GM21390 (cell line): Measurements from ENCODE around the gene CRTC1.

Experiments used
- ATAC-seq: cut with Tn5 transposase; IDR thresholded peaks from one replicate; pipeline ENCODE4 v1.9.1; 2021; ENCODE audit not compliant: unreplicated experiment

CRTC1 gene

DNA sequence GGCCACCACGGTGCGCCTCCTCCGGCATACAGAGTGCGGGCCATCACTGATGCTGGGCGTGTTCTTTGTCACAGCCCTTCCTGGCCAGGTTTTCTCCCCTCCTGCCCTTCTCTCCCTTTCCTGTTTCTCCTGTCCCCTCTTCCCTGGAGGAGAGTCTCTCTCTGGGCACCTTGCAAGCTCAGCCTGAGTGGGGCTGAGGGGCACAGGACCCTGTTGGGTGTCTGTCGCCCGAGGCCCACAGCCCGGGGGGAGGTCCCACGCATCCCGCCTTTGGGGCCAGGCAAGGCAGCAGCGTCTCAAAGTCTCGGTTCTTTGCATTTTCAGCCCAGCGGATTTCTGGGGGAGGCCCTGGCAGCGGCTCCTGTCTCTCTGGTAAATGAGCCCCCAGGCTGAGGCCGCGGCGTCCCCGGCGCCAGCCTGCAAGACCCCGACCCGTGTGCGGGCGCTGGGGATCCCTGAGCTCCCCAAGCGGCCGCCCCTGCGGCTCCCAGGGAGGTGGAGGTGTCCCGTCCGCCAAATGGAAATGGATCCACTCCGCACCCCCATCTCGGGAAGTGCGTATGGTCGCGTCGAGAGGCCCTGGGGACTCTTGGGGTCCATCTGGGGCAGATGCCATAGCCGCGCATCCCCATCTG lies 60.4 kb downstream of the CRTC1 start:
- ATAC-seq: no peak

DNA sequence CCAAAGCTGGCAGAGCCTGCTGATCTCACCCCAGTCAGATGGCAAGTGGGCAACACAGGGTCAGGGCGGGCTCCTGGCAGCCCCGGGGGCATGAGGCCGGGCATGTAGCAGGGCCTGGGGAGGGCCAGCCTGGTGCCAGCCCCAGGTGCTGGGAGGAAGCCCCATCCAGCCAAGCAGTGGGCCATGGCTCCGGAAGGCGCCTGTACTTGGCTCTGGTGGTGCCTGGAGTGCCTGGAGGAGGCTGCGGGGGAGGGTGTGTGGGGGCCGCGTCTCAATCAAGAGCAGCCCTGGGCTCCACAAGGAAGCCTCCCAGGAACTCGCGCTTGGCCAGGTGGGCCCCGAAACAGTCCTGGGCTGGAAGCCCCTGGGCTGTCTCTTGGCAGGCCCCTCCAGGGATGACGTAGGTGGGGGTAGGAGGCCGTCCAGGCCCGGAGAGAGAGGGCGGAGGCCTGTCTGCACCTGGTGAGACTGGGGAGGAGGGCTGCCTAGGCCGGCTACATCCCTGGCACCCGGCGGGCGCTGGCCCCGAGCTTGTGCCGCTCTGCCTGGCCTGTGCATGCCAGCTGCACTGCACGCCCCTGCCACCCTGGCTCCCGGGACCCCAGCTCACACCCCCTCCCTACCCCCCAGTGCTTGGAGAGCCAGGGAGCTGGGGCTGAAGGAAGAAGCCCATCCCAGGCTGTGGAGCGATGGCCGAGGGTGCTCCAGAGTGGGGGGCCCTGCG lies 61.7 kb downstream of the CRTC1 start:
- ATAC-seq: no peak

DNA sequence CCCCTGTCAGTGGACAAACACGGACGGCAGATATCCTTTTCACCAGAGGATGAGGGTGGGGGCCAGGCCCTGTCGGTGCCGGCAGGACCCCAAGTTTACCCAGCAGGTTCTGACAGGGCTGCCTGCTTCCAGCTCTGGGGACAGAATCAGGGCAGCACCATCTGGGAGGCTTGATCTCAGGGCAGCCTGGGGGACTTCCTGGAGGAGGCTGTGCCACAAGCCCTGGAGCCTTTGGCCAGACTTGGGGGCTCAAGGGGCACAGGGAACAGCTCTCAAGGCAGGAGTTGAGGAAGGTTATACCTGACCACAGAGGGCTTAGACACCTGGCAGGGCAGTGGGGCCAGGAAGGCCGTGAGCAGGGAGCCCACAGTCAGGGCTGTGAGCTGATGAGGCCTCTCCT lies 62.5 kb downstream of the CRTC1 start:
- ATAC-seq: no peak

DNA sequence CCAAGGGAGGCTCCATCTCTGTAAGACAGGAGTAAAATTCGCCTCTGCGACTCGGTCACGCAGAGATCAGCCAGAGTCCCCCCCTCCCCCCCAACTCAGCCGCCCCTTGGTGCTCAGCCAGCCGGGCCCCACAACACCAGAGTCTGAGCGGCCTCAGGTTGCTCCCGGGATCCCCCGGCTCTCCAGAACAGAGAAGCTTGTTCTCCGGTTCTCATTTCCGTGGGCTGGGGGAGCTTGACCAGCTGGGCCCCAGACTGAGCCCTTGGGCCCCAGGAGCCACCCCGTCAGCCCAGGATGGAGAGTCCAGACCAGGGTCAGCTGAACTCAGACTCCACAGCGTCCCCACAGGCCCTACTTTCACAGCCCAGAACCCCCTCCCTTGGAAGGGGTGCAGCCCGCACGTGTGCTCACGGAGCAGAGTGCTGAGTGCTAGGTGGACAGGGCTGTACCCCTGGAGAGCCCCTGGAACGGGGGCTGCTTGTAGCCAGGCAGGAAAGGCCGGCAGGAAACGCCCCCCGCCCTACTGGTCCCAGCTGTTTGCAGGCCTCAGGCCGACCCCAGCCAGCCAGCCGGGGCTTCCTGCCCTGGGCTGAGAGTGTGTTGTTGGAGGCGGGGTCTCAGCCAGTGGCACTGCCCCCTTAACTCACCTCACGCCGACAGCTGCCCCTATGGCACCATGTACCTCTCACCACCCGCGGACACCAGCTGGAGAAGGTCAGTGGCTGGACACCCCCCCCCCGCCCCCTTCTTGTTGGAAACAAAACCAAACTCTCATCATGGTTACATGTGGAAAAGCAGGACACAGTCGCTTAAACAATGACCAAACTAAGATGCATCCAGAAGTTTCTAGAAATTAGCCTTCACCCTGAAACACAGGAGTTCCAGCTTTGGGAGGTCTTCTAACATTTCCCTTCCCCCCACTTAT lies 63.2 kb downstream of the CRTC1 start:
- ATAC-seq: no peak

DNA sequence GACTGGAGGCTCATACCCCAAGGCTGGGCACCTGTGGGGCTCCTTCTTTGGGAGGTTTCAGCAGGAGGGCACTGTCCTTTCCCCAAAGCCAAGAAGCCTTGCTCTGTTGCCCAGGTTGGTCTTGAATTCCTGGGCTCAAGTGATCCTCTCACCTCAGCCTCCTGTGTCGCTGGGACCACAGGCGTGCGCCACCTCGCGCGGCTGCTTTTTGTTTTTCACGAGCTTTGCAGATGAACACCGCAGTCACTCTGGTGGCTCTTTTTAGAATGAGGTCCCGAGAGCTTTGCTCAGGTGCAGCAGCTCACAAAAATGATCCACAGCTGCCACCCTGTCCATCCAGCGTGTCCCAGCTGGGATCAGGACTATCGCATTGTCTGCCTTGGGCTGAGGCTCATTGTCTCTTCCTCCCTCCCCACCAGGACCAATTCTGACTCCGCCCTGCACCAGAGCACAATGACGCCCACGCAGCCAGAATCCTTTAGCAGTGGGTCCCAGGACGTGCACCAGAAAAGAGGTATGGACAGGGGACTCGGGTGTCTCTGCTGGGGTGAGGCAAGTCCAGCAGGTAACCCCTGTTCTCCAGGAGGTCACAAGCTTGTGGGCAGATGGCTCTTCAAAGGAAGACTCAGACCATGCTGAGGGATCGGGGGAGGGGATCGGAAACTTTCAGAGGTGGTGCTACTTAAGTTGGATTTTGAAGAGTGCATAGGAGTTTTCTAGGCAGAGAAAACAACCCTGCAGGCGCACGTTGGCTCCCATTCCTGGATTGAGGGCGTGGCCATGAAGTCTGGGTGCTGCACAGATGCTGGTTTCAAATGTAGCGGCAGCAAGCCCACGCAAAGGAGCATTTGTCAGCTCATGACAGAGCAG lies 66.1 kb downstream of the CRTC1 start:
- ATAC-seq: no peak

DNA sequence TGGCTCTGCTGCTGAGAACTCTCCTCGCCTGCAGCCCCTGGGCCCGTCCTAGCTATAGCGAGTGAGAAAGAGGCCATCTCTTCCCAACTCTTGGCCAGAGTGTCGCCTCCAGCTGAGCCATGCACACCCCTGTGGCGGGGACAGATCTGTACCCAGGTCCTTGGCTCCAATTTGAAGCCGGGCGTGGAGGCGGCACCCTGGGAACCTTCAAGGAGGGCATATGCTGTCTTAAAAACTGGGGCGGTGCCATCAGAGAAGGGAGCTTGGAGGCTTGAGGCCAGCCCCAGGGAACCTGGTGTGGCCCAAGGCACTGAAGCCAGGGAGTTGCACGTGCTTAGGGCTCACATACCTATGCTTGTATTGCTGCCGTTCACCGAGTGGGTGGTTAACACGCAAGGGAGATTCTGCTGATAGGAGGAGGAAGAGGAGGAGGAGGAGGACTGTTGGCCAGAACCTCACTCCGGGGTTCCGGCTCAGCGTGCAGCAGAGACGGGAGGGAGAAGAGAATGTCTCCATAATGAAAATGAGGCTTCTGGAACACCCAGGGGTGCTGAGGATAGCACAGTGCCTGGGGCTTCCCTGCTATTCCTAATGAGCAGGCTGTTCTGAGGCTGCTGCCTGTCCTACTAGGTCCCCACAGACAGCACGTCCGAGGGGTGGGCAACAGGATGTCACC lies 67.0 kb downstream of the CRTC1 start:
- no peak for ATAC-seq

DNA sequence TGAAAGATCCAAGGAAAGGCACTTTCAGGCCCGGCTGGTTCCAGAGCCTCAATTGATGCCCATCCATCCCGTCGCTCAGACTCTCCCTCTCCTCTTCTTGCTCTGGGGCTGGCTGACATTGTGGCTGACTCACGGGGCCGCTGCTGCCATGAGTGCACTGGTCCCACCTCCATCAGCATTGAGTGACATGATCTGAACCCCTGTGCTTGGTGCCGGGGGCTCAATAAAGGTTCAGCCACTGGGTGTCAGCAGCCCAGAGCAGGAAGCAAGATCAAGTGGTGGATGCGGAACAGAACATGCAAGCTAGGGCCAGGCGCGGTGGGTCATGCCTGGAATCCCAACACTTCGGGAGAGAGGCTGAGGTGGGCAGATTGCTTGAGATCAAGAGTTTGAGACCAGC lies 68.1 kb downstream of the CRTC1 start:
- ATAC-seq: no peak

DNA sequence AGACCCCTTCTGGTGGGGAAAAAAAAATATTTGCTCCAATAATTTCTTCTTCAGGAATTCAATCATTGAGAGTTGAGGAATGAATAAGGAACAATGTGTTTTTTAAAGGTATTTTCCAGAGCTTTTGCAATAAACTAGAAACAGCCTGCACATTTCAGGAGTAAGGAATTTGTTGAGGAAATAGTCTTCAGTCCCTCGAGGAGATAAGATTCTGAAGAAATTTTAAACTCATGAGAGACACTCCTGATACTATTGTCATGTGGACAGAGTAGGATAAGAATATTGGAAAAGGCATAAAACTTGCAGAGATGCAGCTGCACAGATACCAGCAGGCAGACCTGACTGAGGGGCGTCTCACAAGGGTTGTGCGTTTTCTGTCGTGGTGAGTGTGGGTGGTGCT lies 71.0 kb downstream of the CRTC1 start:
- no peak for ATAC-seq

DNA sequence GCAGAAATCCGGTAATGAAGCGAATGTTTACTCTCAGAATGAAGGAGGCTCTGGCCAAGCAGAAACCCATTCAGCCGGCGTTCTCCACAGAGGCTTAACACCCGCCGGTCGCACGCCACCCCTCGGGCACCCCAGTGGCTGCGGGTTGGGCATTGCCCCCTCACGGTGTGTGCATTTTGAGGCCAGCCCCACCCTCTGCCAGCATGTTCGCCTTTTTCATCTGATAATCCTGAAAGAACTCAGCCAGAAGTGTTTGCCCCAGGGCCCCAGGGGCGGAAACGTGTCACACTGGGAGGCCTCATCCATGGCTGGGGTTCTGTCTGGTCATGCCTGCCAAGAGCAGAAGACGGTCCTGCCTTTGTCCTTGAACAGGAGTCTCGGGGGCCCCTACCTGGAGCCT lies 73.4 kb downstream of the CRTC1 start:
- no peak for ATAC-seq

DNA sequence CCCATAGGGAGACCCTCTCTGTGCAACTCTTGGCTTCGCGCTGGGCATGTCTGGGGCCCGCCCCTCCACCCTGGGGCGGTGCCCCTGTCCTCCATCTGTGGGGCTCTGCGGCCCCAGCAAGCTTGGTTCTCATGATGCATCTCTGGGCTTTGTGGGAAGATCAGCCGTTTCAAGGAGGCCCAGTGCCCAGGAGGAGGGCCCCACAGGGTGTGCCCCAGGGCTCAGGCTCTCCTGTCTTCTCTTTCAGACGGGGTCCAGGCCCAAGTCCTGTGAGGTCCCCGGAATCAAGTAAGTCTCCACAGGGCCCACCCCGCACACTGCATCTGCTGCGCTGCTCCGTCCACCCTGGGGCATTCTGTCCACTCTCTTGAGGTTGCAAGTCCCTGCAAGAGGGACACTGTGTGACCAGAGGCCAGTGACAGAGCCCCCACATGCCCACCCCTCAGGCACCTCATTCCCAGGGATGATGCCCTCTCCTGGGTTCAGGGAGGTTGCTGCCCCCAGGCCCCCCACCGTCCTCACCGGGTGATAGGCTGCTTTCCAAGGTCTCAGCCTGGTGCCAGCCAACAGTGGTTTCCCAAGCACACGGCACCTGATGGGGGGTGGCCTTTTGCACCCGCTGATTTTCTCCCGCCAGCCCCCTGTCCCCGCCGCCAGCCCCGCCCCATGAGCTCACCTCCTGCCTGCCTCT lies 76.0 kb downstream of the CRTC1 start:
- ATAC-seq: no peak

DNA sequence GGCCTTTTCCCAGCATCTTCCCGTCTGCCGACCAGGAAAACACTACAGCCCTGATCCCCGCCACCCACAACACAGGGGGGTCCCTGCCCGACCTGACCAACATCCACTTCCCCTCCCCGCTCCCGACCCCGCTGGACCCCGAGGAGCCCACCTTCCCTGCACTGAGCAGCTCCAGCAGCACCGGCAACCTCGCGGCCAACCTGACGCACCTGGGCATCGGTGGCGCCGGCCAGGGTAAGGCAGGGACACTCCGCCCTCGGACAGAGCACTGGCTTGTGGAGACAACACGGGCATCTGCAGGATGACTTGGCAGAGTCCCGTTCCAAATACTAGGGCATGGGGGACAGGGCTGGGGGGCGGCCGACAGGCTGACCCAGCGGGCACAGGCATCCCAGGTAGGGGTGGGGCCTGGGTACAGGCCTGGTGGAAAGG lies 76.5 kb downstream of the CRTC1 start:
- ATAC-seq: no peak

DNA sequence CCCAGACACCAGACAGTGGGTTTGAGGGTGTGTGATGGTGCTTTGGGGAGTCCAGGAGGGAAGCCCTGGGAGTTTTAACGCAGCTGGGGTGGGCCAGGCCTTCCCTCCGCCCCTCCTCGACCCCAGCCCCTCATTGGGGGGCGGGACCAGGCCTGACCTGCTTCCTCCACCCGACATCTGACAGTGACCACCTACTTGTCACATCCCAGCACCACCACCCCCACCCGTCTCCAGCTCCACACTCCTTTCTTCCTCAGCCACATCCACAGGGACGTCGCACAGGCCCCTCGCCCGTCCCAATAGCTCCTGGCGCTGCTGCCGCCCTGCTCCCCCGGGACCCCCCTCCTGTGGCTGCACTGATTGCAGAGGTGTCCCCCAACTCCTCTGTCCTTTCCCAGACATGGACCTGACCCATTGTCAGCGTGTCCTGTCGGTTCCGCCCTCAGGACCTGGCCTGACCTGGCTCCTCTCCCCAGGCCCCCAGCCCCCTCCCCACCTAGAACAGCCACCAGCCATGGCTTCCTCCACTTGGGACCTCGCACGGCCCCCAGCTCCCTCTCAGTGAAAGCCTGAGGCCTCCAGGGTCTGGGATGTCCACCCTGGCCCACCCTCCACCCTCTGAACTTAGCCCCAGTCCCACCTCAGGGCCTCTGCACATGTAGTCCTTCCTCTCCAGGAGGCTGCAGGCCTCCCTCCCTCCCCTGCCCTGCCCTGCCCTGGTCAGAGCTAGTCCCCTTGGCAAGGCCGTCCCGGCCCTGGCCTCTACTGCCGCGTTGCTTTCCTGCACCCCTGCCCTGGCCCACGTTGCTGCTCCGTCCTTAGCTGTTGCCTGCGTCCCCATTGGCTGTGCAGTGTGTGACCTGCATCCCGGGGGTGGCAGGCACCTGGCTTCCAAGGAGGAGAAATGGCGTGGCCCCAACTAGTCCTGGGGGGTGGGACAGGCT lies 77.2 kb downstream of the CRTC1 start:
- no peak for ATAC-seq

DNA sequence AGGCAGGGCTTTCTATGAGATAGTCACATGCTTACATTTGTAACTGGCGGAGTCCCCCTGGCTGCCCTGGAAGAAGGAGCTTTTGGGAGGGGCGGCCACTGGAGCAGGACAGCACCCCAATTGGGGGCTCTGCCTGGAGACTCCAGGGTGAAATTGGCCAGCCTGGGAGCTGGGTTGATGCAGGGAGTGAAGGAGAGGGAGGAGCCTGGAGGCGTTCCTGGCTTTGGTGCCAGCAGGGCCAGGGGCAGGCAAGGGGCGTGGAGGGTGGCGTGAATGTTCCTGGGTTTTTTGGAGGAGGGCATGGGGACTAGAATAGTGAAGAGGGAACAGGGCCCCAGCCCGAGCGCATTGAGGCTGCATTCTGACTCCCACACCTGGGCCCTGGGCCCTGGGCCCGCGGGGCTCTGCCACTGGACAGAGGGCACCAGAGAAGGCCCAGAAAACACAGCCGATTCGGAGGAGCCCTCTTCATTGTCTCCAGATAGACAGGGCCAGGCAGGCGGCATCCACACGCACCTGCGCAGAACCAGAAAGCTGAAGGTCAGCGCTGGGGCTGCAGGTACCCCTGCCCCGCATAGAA lies 78.1 kb downstream of the CRTC1 start:
- ATAC-seq: no peak

DNA sequence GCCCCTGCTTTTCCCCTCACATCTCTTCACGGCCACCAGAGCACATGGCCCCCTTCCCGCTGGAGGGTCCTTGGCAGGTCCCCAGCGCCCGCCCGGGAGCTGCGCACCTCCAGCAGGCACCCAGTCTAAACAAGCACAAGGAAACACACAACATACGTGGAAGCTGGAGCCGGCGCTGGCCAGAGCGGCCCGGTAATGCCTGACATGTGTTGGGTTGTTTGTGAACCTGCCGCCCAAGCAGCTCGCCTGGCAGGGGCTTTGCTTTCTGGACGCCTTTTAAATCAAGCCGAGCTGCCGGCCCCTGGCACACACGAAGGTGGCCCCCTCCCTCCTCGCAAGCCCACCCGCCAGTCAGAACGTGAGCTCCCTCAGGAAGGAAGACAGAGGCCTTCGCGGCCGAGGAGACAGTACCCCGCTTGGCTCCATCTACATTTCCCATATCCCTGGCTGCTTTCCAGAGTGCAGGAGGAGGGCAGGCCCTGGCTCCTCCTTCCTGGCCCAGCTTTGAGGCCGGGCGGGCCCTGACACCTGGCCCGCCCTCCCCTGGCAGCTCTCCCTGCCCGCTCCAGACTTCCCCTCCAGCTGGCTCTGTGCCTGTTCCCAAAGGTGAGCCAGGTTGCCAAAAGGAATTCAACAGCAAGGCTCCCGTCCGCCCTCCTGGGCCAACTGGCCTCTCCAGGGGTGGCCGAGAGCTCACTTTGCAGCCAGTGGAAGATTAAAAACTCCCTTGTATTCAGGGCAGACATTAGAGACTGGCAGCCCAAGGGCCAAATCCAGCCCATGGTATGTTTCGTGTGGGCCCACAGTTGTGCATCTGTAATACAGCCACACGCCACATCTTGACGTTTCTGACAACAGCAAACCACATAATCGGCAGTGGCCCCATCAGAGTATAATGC lies 78.9 kb downstream of the CRTC1 start:
- no peak for ATAC-seq

DNA sequence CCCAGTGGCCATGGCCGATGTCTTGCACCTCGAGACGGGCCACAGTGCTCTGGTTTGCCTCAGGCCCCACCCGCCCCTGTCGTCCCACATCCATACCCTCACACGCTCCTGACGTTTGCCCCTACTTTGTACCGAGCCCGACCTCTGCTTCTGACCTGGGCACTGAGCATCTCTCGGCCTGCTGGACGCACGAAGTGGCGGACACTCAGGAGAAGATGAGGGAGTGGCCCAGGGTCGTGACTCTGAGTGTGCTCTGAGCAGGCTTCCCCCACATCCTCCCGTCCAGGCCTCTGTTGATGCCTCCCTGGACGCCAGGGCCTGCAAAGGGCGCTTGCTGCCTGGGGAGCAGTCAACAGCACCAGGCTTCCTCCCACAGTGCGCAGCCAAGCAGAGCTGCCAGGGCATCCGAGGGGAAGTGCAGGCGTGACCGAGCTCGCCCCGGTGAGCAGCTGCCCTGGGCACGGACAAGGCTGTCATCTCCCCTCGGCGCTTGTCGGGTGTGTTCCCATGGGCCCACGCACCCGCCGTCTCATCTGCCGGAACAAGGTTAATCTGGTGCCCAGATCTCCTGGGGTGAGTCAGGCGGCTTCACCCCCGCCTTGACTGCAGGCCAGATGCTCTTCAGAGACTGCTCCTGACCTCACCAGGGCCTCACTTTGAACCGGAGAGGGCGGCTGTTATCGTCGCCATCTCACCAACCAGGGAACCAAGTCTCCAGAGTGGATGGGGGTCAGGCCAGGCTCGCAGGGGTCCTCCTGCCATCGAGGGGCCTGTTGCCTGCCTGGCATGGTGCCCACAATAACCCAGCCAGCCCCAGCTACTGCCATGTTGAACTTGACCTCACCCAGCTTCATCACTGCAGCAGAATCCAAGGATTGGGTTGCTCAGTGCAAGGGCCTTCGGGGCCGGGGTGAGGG lies 80.5 kb downstream of the CRTC1 start:
- ATAC-seq: no peak

DNA sequence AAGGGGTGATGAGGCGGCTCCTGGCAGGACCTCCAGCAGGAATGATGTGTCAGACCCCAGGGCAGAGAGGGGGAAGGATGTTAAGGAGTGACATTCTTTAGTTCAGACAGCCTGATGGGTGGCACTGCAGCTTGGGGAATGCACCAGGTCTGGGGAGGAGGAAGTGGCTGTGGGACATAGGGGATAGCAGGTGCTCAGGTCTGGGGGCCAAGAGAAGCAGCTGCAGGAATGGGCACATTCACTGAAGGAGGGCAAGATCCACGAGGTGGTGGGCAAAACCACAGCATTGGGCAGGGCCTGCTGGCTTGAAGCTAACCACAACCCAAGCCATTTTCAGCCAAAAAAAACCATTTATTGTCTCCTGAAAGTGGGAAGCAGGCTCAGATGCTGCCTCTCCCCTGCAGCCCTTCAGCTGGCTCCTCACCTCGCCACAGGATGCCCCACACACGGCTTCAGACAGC lies 81.1 kb downstream of the CRTC1 start:
- no peak for ATAC-seq
